ENCODE results near the gene HYAL3.

GRCh38 chr3:50267280-50267913 is 31.8 kb downstream of the HYAL3 start:
- TF ChIP-seq CTCF (IDR thresholded peaks at IDR 0.05; ENCODE audit: borderline replicate concordance, extremely low read depth, low read length, poor library complexity, severe bottlenecking) (no peak), EZH2 (IDR thresholded peaks at IDR 0.05; ENCODE audit: borderline replicate concordance, low read depth, low read length, severe bottlenecking) (no peak)

All from DND-41 (cell line).